Measurements from ENCODE around the gene HPSE2. TPM values are rescaled to one million over a fixed set of nuclear protein-coding genes. Genes with fewer than 3 reads are reported as not detected.

HPSE2 gene
- polyA plus RNA-seq, 1 experiment: not detected

DNA sequence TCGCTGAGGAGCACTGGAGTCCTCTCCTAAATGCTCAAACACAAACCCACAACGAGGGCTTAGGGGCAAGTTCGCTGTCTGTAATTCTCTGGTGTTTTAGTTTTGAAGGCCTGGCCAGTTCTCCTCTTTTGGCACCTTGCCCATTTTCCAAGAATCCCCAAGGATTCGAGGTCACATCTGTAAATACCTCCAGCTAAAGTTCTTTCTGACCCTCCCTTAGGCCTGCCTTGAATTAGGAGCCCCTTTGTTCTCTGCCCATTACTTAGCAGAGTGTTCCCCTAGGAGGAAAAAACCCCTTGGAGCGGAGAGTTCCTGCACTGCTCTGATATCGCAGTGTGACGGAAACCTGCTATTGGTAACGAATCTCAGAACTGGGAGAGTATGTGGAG lies 819.9 kb downstream of the HPSE2 start:
- CTCF ChIA-PET: interaction anchor here (0.7 to 1.9 kb wide), 3 partner anchors 10 to 106 kb away, joined by 4 to 12 read pairs (median 6); no protein-coding TSS in a partner anchor
- POLR2A ChIA-PET: interaction anchor here (0.5 to 2.1 kb wide), 15 partner anchors 8 to 262 kb away, joined by 3 to 7 read pairs (median 4); partner anchors contain the start of gene LOXL4
- Histone ChIP-seq H3K27me3 (ENCODE audit: control insufficient read depth, insufficient read depth, low read length) (no peaks in the 10 kb centered on the region), H3K4me3 (ENCODE audit: low read depth, low read length) (no peak overlapping the region), H3K27ac (ENCODE audit: low read depth, low read length) (no peak overlapping the region), H3K9me3 (ENCODE audit: control insufficient read depth, insufficient read depth, low read length) (no peaks in the 10 kb centered on the region; the same call in 1 of the 2 replicates)
- TF ChIP-seq CTCF (IDR thresholded peaks at IDR 0.05; ENCODE audit: low read depth, low read length): no peak
- DNase-seq (ENCODE audit: low read depth, low spot score): no peak

GRCh38 chr10:98414932-98415730 lies 820.5 kb downstream of the HPSE2 start, which contains the start of gene PYROXD2:
Gene PYROXD2, minus strand, starts transcription at chr10:98415182. Its CDS starts 47 bp downstream, at chr10:98415135.
- no peak for TF ChIP-seq CTCF (IDR thresholded peaks at IDR 0.05; ENCODE audit: low read depth, low read length)
- ChIA-PET POLR2A (interaction anchor here (0.5 to 2.1 kb wide), 17 partner anchors 9 to 1692 kb away, joined by 3 to 7 read pairs (median 4); partner anchors contain the start of gene LOXL4), CTCF (interaction anchor here (0.6 to 1.9 kb wide), 5 partner anchors 10 to 171 kb away, joined by 3 to 12 read pairs (median 4); no protein-coding TSS in a partner anchor)
- peak within 1 kb of the TSS; percentile 39 for H3K27ac ChIP-seq (ENCODE audit: low read depth, low read length)
- no peaks in the 10 kb centered on the region for H3K27me3 ChIP-seq (ENCODE audit: control insufficient read depth, insufficient read depth, low read length)
- no peaks in the 10 kb centered on the region; the same call in 1 of the 2 replicates for H3K9me3 ChIP-seq (ENCODE audit: control insufficient read depth, insufficient read depth, low read length)
- DNase-seq (ENCODE audit: low read depth, low spot score): peak; percentile 81
- H3K4me3 ChIP-seq (ENCODE audit: low read depth, low read length): peak within 1 kb of the TSS; percentile 82

DNA sequence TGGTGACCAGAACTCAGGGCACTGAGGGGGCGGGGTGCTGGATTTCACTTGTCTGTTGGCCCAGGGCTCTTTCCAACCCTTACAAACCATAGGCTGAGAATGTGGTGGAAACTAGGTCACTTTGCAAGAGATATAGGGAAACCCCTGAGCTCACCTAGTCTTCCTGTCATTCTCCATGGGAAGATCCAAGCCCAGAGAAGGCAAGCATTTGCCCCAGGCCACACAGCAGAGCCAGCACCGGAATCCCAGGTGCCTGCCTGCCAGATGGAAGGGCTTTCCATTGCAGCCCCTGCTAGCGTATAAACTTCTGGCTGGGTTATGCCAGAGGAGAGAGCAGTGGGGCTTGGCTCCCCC lies 821.1 kb downstream of the HPSE2 start:
- POLR2A ChIA-PET: interaction anchor here (0.6 to 2.1 kb wide), 10 partner anchors 9 to 1693 kb away, joined by 3 to 7 read pairs (median 4); partner anchors contain the start of gene LOXL4
- Histone ChIP-seq H3K4me3 (ENCODE audit: low read depth, low read length) (peak overlapping the region; percentile 82), H3K9me3 (ENCODE audit: control insufficient read depth, insufficient read depth, low read length) (no peaks in the 10 kb centered on the region; the same call in 1 of the 2 replicates), H3K27me3 (ENCODE audit: control insufficient read depth, insufficient read depth, low read length) (no peaks in the 10 kb centered on the region), H3K27ac (ENCODE audit: low read depth, low read length) (peak overlapping the region; percentile 39)
- CTCF ChIA-PET: interaction anchor here (0.6 to 1.9 kb wide), 4 partner anchors 11 to 171 kb away, joined by 3 to 12 read pairs (median 4); no protein-coding TSS in a partner anchor
- no peak for TF ChIP-seq CTCF (IDR thresholded peaks at IDR 0.05; ENCODE audit: low read depth, low read length)
- DNase-seq (ENCODE audit: low read depth, low spot score): no peak

DNA sequence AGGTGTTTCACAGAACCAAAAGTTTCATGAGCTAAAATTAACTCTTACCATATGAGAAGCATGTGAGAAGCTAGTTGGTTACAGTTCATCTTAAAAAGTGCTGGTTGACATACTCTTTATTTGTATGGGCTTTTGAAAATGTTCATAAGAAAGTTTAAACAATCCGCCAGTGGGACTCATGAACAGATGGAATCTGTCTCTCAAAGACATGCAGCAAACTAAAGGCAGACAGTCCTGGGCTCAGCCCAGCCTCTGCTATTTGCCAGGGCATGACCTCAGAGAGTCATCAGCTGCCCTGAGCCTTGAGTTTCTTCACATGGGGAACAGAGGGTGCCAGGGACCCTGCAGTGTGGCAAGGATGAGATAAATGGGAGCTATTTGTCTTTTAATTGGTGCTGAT lies 823.9 kb downstream of the HPSE2 start:
- POLR2A ChIA-PET: interaction anchor here (0.9 to 1.7 kb wide), 4 partner anchors 8 to 88 kb away, joined by 3 to 5 read pairs (median 4); no protein-coding TSS in a partner anchor

More for the DNA sequence above, 823.9 kb downstream of the HPSE2 start:
- H3K27me3 ChIP-seq (ENCODE audit: control insufficient read depth, insufficient read depth, low read length): no peaks in the 10 kb centered on the region
- no peak overlapping the region for H3K4me3 ChIP-seq (ENCODE audit: low read depth, low read length)
- CTCF ChIA-PET: interaction anchor here (1.0 to 2.7 kb wide), 3 partner anchors 14 to 102 kb away, joined by 3 to 15 read pairs (median 11); no protein-coding TSS in a partner anchor
- peak overlapping the region; percentile 68 for H3K27ac ChIP-seq (ENCODE audit: low read depth, low read length)
- TF ChIP-seq CTCF (IDR thresholded peaks at IDR 0.05; ENCODE audit: low read depth, low read length): no peak
- peak; percentile 39 for DNase-seq (ENCODE audit: low read depth, low spot score)
- H3K9me3 ChIP-seq (ENCODE audit: control insufficient read depth, insufficient read depth, low read length): no peaks in the 10 kb centered on the region; the same call in 1 of the 2 replicates

All from AG04450 (cell line).